GM06990 (cell line): ENCODE results near the gene WDR5B.

Source experiments
- DNase-seq: peaks from one replicate; pipeline ENCODE4 v3.0.0-alpha.2; 2011; ENCODE audit not compliant: insufficient read length; ENCODE audit errors: extremely low read depth
- H3K27me3 ChIP-seq: replicated peaks from 2 replicates; pipeline ENCODE4 v1.6.0; 2011; ENCODE audit warnings: low read length; ENCODE audit not compliant: control insufficient read depth, insufficient read depth
- H3K36me3 ChIP-seq: 2 replicates; pipeline ENCODE4 v1.5.1; 2011; ENCODE audit warnings: low read length; ENCODE audit not compliant: control insufficient read depth, insufficient read depth
- H3K4me3 ChIP-seq: replicated peaks from 2 replicates; pipeline ENCODE4 v1.5.1; 2011; ENCODE audit warnings: low read depth, mild to moderate bottlenecking, control low read depth, low read length
- TF ChIP-seq, protein P1 (sequence below): IDR thresholded peaks from 2 replicates; pipeline ENCODE4 v1.5.1; 2011; ENCODE audit warnings: low read length, control low read depth, mild to moderate bottlenecking, inconsistent platforms; ENCODE audit not compliant: insufficient read depth, poor library complexity, severe bottlenecking

The WDR5B gene

DNA sequence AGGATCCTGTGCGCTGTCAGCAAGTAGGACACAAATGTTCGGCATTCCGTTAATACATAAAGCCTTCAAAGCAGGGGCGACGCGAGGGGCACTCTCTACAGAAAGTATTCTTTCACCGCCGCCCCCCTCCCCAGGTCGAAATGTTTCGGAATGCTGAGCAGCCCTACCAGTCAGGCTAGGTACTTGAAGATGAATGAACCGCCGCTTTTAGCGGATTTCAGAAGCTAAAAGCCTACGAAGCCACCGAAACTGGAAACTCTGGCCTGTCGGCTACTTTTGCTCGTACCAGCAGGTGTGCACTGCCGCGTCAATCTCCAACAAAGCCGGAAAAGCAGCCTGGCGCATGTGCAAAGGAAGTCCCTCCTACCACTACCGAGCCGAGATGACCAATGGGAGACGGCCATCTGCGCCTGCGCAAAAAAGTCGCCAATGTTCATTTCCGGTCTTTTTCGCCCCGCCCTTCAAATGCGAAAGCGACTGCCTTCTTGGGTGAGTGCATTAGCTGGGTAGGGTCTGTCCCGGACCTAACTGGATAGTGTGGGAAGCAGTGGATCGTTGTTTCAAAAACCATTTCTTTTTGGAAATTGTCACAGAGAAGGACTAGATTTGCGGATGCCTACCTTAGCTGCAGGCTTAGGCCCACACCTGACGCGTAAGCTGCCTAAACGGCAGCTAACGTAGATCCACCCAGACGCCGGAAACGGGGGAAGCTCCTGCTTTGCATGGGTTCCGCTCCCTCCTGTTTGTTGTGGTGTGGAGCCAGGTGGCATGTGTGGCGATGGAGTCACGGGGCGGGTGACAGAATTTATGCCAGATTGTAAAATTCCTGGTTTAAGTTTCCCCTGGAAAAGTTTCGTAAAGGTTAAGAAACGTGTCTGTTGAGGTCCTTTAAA is at the start of gene WDR5B:
TSS of gene WDR5B (minus strand) at position 301 of the 893 bp plus-strand sequence. CDS start 534 bp downstream, outside the sequence.
- H3K27me3 ChIP-seq: no peaks in the 10 kb centered on the region
- peak; percentile 92 for DNase-seq
- TF ChIP-seq, protein P1, sequence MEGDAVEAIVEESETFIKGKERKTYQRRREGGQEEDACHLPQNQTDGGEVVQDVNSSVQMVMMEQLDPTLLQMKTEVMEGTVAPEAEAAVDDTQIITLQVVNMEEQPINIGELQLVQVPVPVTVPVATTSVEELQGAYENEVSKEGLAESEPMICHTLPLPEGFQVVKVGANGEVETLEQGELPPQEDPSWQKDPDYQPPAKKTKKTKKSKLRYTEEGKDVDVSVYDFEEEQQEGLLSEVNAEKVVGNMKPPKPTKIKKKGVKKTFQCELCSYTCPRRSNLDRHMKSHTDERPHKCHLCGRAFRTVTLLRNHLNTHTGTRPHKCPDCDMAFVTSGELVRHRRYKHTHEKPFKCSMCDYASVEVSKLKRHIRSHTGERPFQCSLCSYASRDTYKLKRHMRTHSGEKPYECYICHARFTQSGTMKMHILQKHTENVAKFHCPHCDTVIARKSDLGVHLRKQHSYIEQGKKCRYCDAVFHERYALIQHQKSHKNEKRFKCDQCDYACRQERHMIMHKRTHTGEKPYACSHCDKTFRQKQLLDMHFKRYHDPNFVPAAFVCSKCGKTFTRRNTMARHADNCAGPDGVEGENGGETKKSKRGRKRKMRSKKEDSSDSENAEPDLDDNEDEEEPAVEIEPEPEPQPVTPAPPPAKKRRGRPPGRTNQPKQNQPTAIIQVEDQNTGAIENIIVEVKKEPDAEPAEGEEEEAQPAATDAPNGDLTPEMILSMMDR: no peak
- H3K36me3 ChIP-seq: no peaks in the 10 kb centered on the region
- H3K4me3 ChIP-seq: peak within 1 kb of the TSS; percentile 71

GRCh38 chr3:122464659-122465058 is 48.8 kb upstream of the WDR5B start:
- Histone ChIP-seq H3K27me3 (no peaks in the 10 kb centered on the region), H3K4me3 (no peak overlapping the region), H3K36me3 (no peaks in the 10 kb centered on the region; the same call in 1 of the 2 replicates)
- TF ChIP-seq, protein P1: no peak
- DNase-seq: no peak

DNA sequence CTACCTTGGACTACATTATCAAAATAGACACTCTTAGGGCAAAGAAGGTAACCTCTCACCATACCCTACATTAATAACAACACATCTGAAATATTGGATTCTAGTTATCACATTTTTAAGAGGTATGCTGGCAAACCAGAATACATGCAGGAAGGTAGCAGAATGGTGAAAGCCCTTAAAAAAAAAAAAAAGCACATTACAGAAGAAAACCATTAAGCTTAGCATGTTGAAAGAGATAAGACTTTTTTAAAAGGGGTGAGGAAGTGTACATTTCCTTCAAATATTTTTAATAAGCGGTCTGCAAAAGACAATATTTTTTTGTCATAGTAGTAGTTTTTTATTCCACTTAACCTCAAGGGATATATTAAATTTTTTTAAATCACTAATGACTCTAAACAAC is 46.5 kb upstream of the WDR5B start:
- H3K27me3 ChIP-seq: no peaks in the 10 kb centered on the region
- TF ChIP-seq, protein P1: no peak
- no peak overlapping the region for H3K4me3 ChIP-seq
- H3K36me3 ChIP-seq: peaks cover 4% of the 10 kb centered on the region
- DNase-seq: no peak

DNA sequence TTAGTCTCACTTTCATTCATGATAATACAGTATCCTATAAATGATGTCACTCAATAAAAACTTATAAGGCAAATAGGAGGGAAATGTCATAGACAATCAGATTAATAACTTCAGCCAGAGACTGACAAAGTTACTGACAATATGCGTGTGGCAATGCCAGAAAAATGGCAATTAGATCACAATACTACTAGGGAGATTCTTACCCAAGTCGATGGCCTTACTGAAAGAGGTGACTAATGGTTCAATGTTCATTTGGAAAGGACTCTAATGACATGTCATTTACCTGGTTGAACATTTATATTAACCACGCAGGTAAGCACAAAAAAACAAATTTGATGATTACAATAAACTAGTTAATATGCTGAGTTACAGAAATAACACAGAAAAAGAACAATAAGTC is 45.9 kb upstream of the WDR5B start:
- Histone ChIP-seq H3K4me3 (no peak overlapping the region), H3K36me3 (peaks cover 4% of the 10 kb centered on the region)

GRCh38 chr3:122458992-122459391 is 43.1 kb upstream of the WDR5B start:
- TF ChIP-seq, protein P1: peak; percentile 46
- no peak overlapping the region for H3K4me3 ChIP-seq
- DNase-seq: no peak

More for the DNA sequence above, 45.9 kb upstream of the WDR5B start:
- DNase-seq: no peak
- no peaks in the 10 kb centered on the region for H3K27me3 ChIP-seq
- TF ChIP-seq, protein P1: no peak

More at GRCh38 chr3:122458992-122459391, 43.1 kb upstream of the WDR5B start:
- Histone ChIP-seq H3K36me3 (peaks cover 4% of the 10 kb centered on the region), H3K27me3 (no peaks in the 10 kb centered on the region)
